Heart left ventricle (tissue), 13 donors: ENCODE results near the gene PGAM2.

Experiments
- POLR2A ChIP-seq, 2 donors: fragments of 450-650 bp; IDR thresholded peaks; one replicate each; pipeline ENCODE4 v1.6.1; 2017; ENCODE audit warnings: antibody characterized with exemption in 2 of 2, mild to moderate bottlenecking in 2 of 2, moderate library complexity in 2 of 2
- TF ChIP-seq, protein P1 (sequence below), 12 donors: fragments of 200-600 bp; sonication (generic) in 4 of 12; IDR thresholded peaks; one replicate each; pipeline versions ENCODE4 v1.5.0 to v1.8.0; 2018 to 2022; ENCODE audit warnings: antibody characterized with exemption in 12 of 12, mild to moderate bottlenecking in 5 of 12
- donor health status: ischemic (EF 13 %, LVEDD 7.1; RV severe dilation, severe dysfunction).
- donor health status: DM: no; HTN: yes; CAD: no.
- donor health status: DM: no; HTN: no; CAD: no.
- donor health status: ischemic (EF 25% LVEDD 6.9; RV normal size, moderate dysfunction).
- donor health status: ischemic (EF 25% LVEDD 5.7; RV mildly dilated, moderate dysfunction).
- donor health status: ischemic (EF 35%, LVEDD 5.7; RV mildly dilated, moderate dysfunction).
- donor health status: nonischemic (EF 11% LVEDD 7.7; RV severe dilation, severe dysfunction).
- donor health status: DM: yes; HTN: yes; CAD: no.
- donor health status: PGD.
- donor health status: ischemic (EF 29% LVEDD 5.4; RV normal size, mild dysfunction).
- donor health status: nonischemic (EF 23%, LVEDD 6.1; RV moderate dilation, normal function).

DNA sequence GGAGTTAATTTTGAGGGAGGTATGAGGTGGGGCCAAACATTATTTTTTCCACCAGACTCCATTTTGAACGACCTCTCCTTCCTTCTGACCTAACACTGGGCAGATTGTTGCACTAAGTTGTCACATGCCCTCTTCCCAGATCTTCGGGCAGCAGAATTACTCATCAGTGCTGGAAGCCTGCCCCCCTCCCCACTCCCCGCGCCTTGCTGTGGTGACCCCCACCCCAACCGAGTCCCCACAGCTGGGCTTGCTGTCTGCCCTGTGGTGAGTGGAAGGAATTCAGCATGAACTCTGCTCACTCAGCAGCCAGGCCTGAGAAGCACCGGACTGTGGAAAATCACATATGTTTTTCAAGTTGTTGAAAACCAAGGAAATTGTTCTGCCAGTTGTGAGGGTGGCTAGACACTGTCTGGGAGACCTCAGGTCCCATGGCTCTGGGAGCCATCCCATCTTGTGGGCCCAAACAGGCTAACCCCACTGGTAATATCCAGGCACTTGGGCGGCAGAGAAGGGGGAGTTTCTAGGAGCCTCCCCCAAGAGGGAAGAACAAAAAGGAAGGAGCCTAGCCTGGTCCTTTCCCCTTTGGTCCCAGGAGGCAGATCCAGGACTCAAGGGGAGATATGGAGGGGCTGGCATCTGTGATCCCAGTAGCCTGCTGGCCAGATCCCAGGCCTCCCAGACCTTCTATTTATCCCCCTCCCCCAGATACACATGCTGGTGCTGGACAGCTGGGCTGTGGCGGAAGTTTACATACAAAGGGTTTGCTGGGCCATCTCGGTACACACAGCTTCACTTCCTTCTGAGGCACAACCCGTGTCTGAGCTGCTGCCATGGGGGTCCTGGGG lies 35.3 kb upstream of the PGAM2 start:
- TF ChIP-seq, protein P1, sequence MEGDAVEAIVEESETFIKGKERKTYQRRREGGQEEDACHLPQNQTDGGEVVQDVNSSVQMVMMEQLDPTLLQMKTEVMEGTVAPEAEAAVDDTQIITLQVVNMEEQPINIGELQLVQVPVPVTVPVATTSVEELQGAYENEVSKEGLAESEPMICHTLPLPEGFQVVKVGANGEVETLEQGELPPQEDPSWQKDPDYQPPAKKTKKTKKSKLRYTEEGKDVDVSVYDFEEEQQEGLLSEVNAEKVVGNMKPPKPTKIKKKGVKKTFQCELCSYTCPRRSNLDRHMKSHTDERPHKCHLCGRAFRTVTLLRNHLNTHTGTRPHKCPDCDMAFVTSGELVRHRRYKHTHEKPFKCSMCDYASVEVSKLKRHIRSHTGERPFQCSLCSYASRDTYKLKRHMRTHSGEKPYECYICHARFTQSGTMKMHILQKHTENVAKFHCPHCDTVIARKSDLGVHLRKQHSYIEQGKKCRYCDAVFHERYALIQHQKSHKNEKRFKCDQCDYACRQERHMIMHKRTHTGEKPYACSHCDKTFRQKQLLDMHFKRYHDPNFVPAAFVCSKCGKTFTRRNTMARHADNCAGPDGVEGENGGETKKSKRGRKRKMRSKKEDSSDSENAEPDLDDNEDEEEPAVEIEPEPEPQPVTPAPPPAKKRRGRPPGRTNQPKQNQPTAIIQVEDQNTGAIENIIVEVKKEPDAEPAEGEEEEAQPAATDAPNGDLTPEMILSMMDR (IDR thresholded peaks at IDR 0.05): no peak
- no peak for TF ChIP-seq POLR2A (IDR thresholded peaks at IDR 0.05)
